Lower leg skin (tissue), 3 donors: Measurements from ENCODE around the gene NDRG3.

Experiments used
- POLR2A ChIP-seq, 2 donors: fragments of 450-650 bp; IDR thresholded peaks; one replicate each; pipeline ENCODE4 v1.6.1; 2016 to 2017; ENCODE audit warnings: antibody characterized with exemption in 2 of 2, mild to moderate bottlenecking in 1 of 2, moderate library complexity in 1 of 2
- TF ChIP-seq, protein P1 (sequence below), 3 donors: fragments of 450-650 bp; IDR thresholded peaks; one replicate each; pipeline ENCODE4 v1.5.1; 2016; ENCODE audit warnings: antibody characterized with exemption in 3 of 3, mild to moderate bottlenecking in 3 of 3, moderate library complexity in 2 of 3

DNA sequence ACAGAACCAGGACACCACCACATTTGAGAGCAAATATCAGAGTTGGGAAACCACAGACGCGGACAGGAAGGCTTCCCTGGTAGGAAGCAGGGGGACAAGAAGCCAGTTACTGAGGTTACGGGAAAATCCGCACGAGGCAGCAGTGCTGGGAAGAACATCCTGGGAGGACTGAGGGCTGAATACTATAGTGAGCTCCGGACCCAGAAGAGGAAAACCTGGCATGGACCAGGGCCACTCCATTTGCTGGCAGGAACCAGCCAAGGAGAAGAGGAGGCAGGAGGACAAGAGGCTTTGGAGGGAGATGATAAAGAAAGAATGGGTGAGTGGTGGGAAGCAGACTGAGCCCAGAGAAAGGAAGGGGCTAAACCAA is 33.8 kb upstream of the NDRG3 start:
- TF ChIP-seq, protein P1, sequence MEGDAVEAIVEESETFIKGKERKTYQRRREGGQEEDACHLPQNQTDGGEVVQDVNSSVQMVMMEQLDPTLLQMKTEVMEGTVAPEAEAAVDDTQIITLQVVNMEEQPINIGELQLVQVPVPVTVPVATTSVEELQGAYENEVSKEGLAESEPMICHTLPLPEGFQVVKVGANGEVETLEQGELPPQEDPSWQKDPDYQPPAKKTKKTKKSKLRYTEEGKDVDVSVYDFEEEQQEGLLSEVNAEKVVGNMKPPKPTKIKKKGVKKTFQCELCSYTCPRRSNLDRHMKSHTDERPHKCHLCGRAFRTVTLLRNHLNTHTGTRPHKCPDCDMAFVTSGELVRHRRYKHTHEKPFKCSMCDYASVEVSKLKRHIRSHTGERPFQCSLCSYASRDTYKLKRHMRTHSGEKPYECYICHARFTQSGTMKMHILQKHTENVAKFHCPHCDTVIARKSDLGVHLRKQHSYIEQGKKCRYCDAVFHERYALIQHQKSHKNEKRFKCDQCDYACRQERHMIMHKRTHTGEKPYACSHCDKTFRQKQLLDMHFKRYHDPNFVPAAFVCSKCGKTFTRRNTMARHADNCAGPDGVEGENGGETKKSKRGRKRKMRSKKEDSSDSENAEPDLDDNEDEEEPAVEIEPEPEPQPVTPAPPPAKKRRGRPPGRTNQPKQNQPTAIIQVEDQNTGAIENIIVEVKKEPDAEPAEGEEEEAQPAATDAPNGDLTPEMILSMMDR (IDR thresholded peaks at IDR 0.05) = no peak
- TF ChIP-seq POLR2A (IDR thresholded peaks at IDR 0.05) = no peak
